UCSD-AML1 (cell line): ENCODE data around the gene DHPS.
"Not testable (repeated sequence)": the region's sequence is repeated elsewhere in the genome, so short reads cannot be mapped to it uniquely, and the experiment has no call there.

ENCODE experiments used
- DNase-seq: peaks from one replicate; lab custom pipeline; 2025; ENCODE audit not compliant: unreplicated experiment; lab: John Stamatoyannopoulos, UW

DHPS gene

DNA sequence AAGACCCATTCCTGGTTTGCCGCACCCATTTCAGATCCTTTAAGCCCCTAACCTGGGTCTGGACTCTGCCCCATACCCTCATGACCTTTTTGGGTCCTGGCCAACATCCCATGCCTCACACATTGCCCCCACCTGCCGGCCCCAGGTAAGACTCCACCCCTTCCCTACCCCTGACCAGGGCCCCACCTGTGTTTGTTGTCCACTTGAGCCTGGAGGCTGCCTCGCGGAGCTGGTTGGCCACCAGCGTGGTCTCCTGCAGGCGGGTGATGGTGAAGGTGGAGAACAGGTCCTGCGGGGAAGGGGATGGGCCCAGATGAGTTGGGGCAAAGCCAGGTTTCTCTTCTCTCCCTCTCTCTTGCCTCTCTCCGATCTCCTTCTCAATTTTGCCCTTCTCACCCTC is 34.6 kb downstream of the DHPS start:
- no peak for DNase-seq

DNA sequence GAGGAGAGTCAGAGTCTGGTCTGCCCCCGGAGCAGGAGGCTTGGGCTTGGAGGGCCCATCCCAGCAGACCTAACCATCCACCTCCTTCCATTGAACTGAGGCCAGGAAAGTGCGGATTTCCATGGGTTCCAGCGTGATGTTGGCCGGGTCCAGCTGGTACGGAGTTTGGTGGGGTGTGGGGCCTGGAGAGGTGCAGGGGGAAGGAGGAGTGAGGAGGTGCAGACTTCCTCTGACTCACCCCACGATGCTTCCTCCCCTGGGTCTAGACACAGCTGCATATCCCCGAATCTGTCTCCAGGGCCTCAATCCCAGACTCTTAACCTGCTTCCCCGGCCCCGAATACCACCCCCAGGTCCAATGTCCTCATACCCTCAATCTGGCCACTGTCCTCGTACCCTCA is 35.1 kb downstream of the DHPS start:
- DNase-seq, result no peak

DNA sequence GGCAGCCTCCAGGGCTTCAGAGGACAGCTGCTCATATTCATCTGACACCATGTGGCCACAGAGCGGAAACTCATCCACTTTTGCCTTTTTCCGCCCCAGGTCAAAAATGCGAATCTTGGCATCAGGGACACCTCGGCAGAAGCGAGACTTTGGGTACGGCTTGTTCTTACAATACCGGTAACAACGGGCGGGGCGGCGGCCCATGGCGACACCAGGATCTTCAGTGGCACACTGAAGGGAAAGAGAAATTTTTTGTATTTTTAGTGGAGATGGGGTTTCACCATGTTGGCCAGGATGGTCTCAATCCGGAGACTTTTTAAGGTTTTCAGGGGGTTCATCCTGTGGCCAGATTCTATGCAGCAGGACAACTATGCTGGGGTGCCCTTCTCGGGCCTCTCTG is 38.0 kb downstream of the DHPS start:
- DNase-seq, result not testable (repeated sequence)

DNA sequence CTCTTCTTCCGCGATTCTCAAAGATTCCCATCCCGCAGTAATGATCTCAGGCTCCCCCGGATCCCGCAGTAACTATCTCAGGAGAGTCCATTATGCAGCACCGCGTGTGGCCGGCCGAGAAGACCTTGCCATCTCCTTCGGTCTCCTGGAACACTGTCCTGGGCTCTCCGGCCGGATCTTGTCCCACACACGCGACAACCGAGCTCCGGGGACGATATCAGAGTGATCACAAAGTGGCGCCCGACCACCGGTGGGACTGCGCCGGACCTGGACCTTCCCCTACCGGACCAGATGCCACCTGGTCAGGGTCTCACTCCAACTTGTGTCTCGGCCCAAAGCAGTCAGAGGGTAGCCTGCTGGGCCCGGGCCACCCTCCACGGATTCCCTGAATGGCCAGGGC is 39.2 kb downstream of the DHPS start:
- no peak for DNase-seq

DNA sequence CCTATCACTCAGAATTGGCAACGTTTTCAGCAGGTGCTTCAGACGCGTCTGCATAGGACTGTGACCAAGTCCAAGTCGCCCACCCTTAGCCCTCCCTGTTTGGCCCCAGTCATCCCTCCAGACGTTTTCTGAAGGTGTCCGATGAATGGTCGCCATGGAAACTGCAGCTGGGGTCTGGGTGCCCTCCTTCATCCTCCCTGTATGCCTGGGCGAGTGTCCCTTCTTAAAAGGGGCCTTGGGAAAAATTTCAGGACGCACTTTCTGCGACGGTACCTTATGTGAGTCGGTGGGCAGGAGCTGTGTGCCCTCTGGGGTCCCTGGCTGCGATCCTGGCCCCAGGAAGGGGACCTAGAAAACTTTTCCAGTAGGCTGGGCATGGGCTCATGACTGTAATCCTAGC is 40.2 kb downstream of the DHPS start:
- DNase-seq, result no peak

DNA sequence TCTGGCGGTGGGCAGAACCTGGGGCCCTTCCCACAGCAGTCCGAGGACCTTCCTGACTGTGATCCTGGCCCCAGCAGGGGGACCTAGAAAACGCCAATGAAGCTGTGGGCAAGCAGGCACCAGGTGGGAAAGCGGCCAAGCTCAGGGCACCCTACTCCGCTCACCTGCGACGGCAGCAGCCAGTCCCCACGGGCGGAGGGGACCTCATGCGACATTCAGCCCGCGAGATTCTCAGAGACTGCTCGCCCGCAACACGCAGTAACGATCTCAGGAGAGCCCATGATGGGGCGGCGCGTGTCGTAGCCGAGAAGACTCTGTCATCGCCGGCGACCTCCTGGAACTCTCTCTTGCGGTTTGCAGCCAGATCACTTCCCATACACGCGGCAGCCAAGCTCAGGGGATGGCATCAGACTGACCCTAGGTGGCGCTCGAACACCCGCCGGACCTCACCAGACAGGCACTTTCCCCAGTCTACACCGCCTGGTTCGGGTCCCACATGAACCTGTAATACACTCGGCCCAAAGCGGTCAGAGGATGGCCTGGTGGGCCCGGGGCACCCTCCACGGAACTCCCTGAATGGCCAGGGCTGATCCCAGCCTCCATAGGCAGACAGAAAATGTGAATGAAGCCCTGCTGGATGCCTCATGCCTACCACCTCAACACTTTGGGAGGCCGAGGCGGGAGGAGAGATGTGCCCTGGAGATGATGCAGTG is 41.6 kb downstream of the DHPS start:
- DNase-seq, result peak; percentile 67

DNA sequence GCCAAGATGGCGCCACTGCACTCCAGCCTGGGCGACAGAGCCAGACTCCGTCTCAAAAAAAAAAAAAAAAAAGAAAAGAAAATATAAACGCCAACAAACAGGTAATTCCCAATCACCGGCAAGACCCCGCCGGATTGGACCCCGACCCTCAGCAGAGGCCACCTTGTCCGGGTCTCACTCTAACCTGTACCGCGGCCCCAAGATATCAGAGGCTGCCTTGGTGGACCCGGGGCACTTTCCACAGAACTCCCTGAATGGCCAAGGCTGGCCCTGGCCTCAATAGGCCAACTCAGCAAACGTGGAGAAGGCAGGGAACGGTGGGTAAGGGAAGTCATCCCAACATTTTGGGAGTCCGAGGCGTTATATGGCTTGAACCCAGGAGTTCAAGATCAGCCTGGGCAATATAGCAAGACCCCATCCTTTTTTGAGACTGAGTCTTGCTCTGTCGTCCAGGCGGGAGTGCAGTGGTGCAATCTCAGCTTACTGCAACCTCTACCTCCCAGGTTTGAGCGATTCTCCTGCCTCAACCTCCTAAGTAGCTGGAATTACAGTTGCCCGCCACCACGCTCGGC is 43.0 kb downstream of the DHPS start:
- DNase-seq, result no peak

DNA sequence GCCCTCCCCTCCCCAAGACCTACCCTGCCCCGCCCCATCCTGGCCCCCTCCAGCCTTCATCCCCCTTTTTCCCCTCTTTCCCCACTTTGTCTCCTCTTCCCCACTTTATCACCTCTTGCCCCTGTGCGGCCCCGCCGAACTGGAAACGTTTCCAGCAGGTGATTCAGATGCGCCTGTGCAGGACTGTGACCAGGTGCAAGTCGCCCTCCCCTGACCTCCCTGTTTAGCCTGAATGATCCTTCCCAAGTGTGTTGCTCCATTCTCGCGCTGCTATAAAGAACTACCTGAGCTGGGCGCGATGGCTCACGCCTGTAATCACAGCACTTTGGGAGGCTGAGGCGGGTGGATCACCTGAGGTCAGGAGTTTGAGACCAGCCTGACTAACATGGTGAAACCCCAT is 45.0 kb downstream of the DHPS start:
- no peak for DNase-seq

DNA sequence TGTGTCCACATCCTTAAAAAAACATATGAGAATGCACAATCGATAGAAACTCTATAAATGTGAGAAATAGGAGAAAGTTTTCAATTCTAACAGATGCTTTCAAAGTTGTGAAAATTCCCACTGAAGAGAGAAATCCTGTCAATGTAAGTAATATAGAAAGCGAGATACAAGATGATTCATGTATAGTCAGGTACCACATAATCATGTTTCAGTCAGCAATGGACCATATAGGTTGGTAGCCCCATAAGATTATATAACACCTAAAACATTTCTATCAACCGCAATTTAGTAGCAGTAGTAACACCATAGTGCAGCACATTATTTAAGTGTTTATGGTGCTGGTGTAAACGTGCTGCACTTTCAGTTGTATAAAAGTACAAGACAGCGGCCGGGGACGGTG is 52.5 kb downstream of the DHPS start:
- no peak for DNase-seq

DNA sequence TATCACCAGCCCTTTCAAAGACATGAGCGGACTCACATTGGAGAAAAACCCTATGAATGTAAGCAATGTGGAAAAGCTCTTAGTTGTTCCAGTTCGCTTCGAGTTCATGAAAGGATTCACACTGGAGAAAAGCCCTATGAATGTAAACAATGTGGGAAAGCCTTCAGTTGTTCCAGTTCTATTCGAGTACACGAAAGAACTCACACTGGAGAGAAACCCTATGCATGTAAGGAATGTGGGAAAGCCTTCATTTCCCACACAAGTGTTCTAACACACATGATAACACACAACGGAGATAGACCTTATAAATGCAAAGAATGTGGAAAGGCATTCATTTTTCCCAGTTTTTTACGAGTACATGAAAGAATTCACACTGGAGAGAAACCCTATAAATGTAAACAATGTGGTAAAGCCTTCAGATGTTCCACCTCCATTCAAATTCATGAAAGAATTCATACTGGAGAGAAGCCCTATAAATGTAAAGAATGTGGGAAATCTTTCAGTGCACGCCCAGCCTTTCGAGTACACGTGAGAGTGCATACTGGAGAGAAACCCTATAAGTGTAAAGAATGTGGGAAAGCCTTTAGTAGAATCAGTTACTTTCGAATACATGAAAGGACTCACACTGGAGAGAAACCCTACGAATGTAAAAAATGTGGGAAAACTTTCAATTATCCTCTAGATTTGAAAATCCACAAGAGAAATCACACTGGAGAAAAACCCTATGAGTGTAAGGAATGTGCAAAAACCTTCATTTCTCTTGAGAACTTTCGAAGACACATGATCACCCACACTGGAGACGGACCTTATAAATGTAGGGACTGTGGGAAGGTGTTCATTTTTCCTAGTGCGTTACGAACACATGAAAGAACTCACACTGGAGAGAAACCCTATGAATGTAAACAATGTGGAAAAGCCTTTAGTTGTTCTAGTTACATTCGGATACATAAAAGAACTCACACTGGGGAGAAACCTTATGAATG is 53.3 kb downstream of the DHPS start:
- DNase-seq, result no peak

DNA sequence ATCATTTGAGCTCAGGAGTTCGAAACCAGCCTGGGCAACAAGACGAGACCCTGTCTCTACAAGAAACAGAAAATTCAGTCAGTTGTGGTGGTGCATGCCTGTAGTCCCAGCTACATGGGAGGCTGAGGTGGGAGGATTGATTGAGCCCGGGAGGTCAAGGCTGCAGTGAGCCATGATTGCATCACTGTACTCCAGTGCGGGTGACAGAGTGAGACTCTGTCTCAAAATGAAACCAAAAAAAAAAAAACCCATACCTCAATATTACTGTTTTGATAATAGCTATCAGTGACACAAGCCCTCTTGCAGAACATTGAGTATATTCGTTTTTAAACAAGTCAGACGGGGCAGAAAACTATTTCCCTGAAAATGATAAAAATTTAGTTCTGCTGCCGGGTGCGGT is 54.7 kb downstream of the DHPS start:
- DNase-seq, result no peak
